Upper lobe of left lung (tissue), 6 donors: ENCODE results near the gene SENP8. TPM values are rescaled to one million over a fixed set of nuclear protein-coding genes. Genes with fewer than 3 reads are reported as not detected.

Experiments used
- ATAC-seq, 2 donors: fragments of 200-7000 bp; cut with Tn5 transposase; one replicate each; pipeline ENCODE4 v1.9.1; 2022; ENCODE audit warnings: mild to moderate bottlenecking in 2 of 2, moderate library complexity in 2 of 2; ENCODE audit not compliant: low FRiP score in 2 of 2
- DNase-seq, 2 donors: peaks; one replicate each; pipeline ENCODE4 v3.0.0-alpha.2; 2019 to 2020
- H3K27ac ChIP-seq, 4 donors: fragments of 200-600 bp; sonication (generic); one replicate each; pipeline ENCODE4 v1.5.1; 2016 to 2019
- H3K27me3 ChIP-seq, 4 donors: fragments of 200-600 bp; sonication (generic); one replicate each; pipeline ENCODE4 v1.5.1; 2017 to 2019
- H3K36me3 ChIP-seq, 4 donors: fragments of 200-600 bp; sonication (generic); one replicate each; pipeline ENCODE4 v1.5.1; 2016 to 2019
- H3K4me1 ChIP-seq, 4 donors: fragments of 200-600 bp; sonication (generic); one replicate each; pipeline ENCODE4 v1.5.1; 2018 to 2019
- H3K4me3 ChIP-seq, 4 donors: fragments of 200-600 bp; sonication (generic); one replicate each; pipeline ENCODE4 v1.5.1; 2017 to 2019; ENCODE audit warnings: mild to moderate bottlenecking in 2 of 4, moderate library complexity in 1 of 4
- H3K9me3 ChIP-seq, 4 donors: fragments of 200-600 bp; sonication (generic); one replicate each; pipeline ENCODE4 v1.5.1; 2018 to 2019
- EP300 ChIP-seq, 4 donors: sonication (generic); formaldehyde crosslinking; IDR thresholded peaks; one replicate each; pipeline ENCODE4 v1.5.1; 2017; ENCODE audit warnings: antibody characterized with exemption in 4 of 4, control low read depth in 2 of 4
- POLR2A ChIP-seq, 4 donors: fragments of 450-650 bp; IDR thresholded peaks; one replicate each; pipeline ENCODE4 v1.5.1; 2016 to 2017; ENCODE audit warnings: antibody characterized with exemption in 4 of 4, mild to moderate bottlenecking in 2 of 4
- POLR2AphosphoS5 ChIP-seq, 2 donors: sonication (generic); formaldehyde crosslinking; IDR thresholded peaks; one replicate each; pipeline ENCODE4 v1.5.1; 2017; ENCODE audit warnings: antibody characterized with exemption in 2 of 2
- WGBS, 2 donors: methylation state at CpG; one replicate each; pipeline ENCODE4 v1.1.5; 2017 to 2018; 5-methylcytosine and 5-hydroxymethylcytosine counted together
- total RNA-seq, 6 donors: library from RNA; depleted of rRNA in 4 of 6; stranded (reverse); fragments of >200 nt in 4 of 6; gene quantifications; one replicate each; pipeline versions ENCODE4 v1.1.0 to v1.2.1, GENCODE V29; 2016 to 2021
- TF ChIP-seq, protein P1 (sequence below), 6 experiments: fragments of 450-650 bp in 4 of 6; fragments of 200-600 bp in 2 of 6; sonication (generic) in 2 of 6; IDR thresholded peaks; one replicate each; pipeline ENCODE4 v1.5.1; 2016 to 2019; ENCODE audit warnings: antibody characterized with exemption in 6 of 6
- donor health status: DM: no; HTN: no; CAD: no; lungs with moderate emphysema.
- donor health status: DM: no; HTN: yes; CAD: no; lungs with severe emphysema.

SENP8 gene
- total RNA-seq, 6 donors from 2014 or later = 0.55 to 3.8 (median 3.0) TPM; not detected in 1

- Histone ChIP-seq H3K9me3 (no peaks in the 10 kb centered on the region), H3K27ac (no peak overlapping the region), H3K36me3 (no peaks in the 10 kb centered on the region), H3K4me3 (no peak overlapping the region), H3K27me3 (no peaks in the 10 kb centered on the region), H3K4me1 (peaks cover 0 to 5% (median 0%) of the 10 kb centered on the region in 4 donors)
- 71 to 77% methylated on average over 3 of the region's 3 CpGs for WGBS, 2 donors
- DNase-seq (no peak), ATAC-seq (no peak)
- TF ChIP-seq EP300 (IDR thresholded peaks at IDR 0.05) (no peak), POLR2AphosphoS5 (IDR thresholded peaks at IDR 0.05) (no peak), POLR2A (IDR thresholded peaks at IDR 0.05) (no peak)
- TF ChIP-seq, protein P1, sequence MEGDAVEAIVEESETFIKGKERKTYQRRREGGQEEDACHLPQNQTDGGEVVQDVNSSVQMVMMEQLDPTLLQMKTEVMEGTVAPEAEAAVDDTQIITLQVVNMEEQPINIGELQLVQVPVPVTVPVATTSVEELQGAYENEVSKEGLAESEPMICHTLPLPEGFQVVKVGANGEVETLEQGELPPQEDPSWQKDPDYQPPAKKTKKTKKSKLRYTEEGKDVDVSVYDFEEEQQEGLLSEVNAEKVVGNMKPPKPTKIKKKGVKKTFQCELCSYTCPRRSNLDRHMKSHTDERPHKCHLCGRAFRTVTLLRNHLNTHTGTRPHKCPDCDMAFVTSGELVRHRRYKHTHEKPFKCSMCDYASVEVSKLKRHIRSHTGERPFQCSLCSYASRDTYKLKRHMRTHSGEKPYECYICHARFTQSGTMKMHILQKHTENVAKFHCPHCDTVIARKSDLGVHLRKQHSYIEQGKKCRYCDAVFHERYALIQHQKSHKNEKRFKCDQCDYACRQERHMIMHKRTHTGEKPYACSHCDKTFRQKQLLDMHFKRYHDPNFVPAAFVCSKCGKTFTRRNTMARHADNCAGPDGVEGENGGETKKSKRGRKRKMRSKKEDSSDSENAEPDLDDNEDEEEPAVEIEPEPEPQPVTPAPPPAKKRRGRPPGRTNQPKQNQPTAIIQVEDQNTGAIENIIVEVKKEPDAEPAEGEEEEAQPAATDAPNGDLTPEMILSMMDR (IDR thresholded peaks at IDR 0.05) = no peak
Measured at GRCh38 chr15:72131922-72132321, 13.7 kb downstream of the SENP8 start.

DNA sequence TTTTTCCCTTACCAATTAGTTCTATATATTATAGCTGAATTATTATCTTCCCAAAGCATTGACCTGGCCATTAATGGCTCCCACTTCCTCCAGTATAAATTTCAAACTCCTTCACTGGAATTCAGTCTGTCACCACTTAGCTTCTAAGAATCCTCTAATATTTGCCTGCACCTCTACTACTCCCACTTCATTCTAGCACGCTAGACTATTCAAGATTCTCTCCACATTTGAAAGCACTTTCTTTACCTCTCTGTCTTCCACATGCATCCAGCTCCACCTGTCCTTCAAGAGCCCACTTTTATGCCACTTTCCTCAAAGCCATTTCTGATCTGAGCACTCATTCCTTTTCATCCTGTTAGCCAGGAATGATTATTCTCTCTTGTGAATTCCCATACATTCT lies 15.0 kb downstream of the SENP8 start:
- Histone ChIP-seq H3K27me3 (no peaks in the 10 kb centered on the region), H3K36me3 (no peaks in the 10 kb centered on the region), H3K4me3 (no peak overlapping the region), H3K4me1 (peaks cover 0 to 5% (median 0%) of the 10 kb centered on the region in 4 donors), H3K27ac (no peak overlapping the region), H3K9me3 (no peaks in the 10 kb centered on the region)
- DNase-seq (no peak), ATAC-seq (no peak)
- TF ChIP-seq POLR2AphosphoS5 (IDR thresholded peaks at IDR 0.05) (no peak), EP300 (IDR thresholded peaks at IDR 0.05) (no peak), POLR2A (IDR thresholded peaks at IDR 0.05) (no peak)
- TF ChIP-seq, protein P1 (IDR thresholded peaks at IDR 0.05) = no peak
- WGBS, 2 donors = 61 to 86% methylated on average over 1 of the region's 1 CpG

DNA sequence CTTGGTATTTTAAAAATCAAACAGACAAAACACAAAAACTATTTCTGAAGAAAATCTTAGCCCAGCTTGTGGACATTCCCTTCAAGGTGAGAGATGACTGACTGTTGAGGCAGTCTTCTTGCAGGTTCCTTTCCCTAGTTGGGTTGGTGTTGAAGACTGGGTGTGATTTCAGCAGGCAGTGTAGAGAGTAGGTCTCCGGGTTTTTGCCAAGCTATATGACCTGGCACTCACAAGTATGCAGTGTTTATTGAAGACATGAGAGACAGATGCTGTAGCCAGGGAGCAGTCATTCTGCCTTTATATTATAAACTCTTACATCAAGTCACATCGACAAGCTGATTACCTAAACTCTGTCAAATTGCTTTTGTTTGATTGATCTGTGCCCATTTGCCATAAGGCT lies 17.5 kb downstream of the SENP8 start:
- WGBS, 2 donors = 48 to 54% methylated on average over 2 of the region's 2 CpGs
- H3K4me3 ChIP-seq = no peak overlapping the region
- no peaks in the 10 kb centered on the region for H3K27me3 ChIP-seq
- ATAC-seq (no peak), DNase-seq (no peak)
- no peaks in the 10 kb centered on the region for H3K36me3 ChIP-seq
- H3K4me1 ChIP-seq = peaks cover 0 to 5% (median 0%) of the 10 kb centered on the region in 4 donors
- no peak overlapping the region for H3K27ac ChIP-seq
- TF ChIP-seq EP300 (IDR thresholded peaks at IDR 0.05) = no peak
- H3K9me3 ChIP-seq = no peaks in the 10 kb centered on the region

GRCh38 chr15:72136170-72137051 lies 18.2 kb downstream of the SENP8 start:
- no peak for DNase-seq
- Histone ChIP-seq H3K36me3 (no peaks in the 10 kb centered on the region), H3K4me3 (no peak overlapping the region), H3K27me3 (no peaks in the 10 kb centered on the region), H3K9me3 (no peaks in the 10 kb centered on the region), H3K27ac (no peak overlapping the region), H3K4me1 (peaks cover 0 to 5% (median 0%) of the 10 kb centered on the region in 4 donors)
- ATAC-seq = no peak
- WGBS, 2 donors = 76 to 82% methylated on average over 4 of the region's 4 CpGs
- TF ChIP-seq, protein P1 (IDR thresholded peaks at IDR 0.05) = no peak
- TF ChIP-seq EP300 (IDR thresholded peaks at IDR 0.05) = no peak
- no peak for TF ChIP-seq POLR2A (IDR thresholded peaks at IDR 0.05)
- TF ChIP-seq POLR2AphosphoS5 (IDR thresholded peaks at IDR 0.05) = no peak

- H3K27ac ChIP-seq = no peak overlapping the region
- 96 to 98% methylated on average over 4 of the region's 4 CpGs for WGBS, 2 donors
Measured at GRCh38 chr15:72139667-72140066, 21.5 kb downstream of the SENP8 start.

More at GRCh38 chr15:72139667-72140066, 21.5 kb downstream of the SENP8 start:
- peaks cover 0 to 5% (median 2%) of the 10 kb centered on the region in 4 donors for H3K4me1 ChIP-seq
- no peaks in the 10 kb centered on the region for H3K27me3 ChIP-seq
- H3K36me3 ChIP-seq = no peaks in the 10 kb centered on the region
- no peak overlapping the region for H3K4me3 ChIP-seq
- no peak for ATAC-seq
- DNase-seq = no peak
- TF ChIP-seq, protein P1 (IDR thresholded peaks at IDR 0.05) = no peak
- TF ChIP-seq POLR2AphosphoS5 (IDR thresholded peaks at IDR 0.05) (no peak), EP300 (IDR thresholded peaks at IDR 0.05) (no peak), POLR2A (IDR thresholded peaks at IDR 0.05) (no peak)
- H3K9me3 ChIP-seq = no peaks in the 10 kb centered on the region
